ENCODE data around the gene SEBOX.

- TF ChIP-seq CTCF (IDR thresholded peaks at IDR 0.05) (no peak), POLR2A (IDR thresholded peaks at IDR 0.05) (no peak)
Observed at GRCh38 chr17:28340374-28340773, 24.6 kb downstream of the SEBOX start.

All from upper lobe of left lung (tissue), 4 donors.